ENCODE data around the gene TMEM156.

Gene TMEM156, protein sequence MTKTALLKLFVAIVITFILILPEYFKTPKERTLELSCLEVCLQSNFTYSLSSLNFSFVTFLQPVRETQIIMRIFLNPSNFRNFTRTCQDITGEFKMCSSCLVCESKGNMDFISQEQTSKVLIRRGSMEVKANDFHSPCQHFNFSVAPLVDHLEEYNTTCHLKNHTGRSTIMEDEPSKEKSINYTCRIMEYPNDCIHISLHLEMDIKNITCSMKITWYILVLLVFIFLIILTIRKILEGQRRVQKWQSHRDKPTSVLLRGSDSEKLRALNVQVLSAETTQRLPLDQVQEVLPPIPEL

GRCh38 chr4:39032218-39033085, at the start of gene TMEM156:
Gene TMEM156, minus strand, starts transcription at chr4:39032409. Its CDS starts 96 bp downstream, at chr4:39032313.
- peak in 1 of 2 donors; percentile 17 for DNase-seq (ENCODE audit: low read depth in 2 of 2)

DNA sequence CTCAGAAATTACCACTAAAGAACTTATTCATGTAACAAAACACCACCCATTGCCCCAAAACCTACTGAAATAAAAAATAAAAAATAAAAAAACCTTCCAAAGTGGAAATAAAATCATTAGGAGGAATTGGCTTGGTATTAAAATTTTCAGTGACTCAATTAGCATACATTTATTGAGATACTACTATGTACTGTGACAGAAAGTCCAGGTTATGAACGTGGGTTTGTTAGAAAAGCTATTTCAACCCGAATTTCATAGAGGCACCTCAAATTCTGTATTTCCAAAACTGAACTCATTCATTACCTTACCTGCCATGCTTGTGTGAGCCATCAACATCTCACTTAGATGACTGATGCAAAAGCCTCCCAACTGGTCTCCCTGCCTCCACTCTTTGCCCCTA, 46.6 kb upstream of the TMEM156 start:
- DNase-seq (ENCODE audit: low read depth in 2 of 2), result no peak

GRCh38 chr4:39068907-39069306, 36.7 kb upstream of the TMEM156 start:
- no peak for DNase-seq (ENCODE audit: low read depth in 2 of 2)

- DNase-seq (ENCODE audit: low read depth in 2 of 2), result no peak
Measured at GRCh38 chr4:39067451-39067850, 35.2 kb upstream of the TMEM156 start.

DNA sequence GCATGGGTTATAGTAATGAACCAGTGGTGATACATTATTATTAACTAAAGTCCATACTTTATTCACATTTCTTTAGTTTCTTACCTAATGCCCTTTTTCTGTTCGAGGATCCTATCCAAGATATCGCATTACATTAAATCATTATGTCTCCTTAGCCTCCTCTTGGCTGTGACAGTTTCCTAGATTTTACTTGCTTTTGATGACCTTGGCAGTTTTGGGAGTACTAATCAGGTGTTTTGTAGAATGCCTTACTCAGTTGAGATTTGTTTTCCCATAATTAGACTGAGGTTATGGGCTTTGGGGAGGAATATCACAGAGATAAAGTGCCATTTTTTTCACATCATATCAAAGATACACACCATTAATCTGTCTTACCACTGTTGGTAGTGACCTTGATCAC, 34.8 kb upstream of the TMEM156 start:
- no peak for DNase-seq (ENCODE audit: low read depth in 2 of 2)

DNA sequence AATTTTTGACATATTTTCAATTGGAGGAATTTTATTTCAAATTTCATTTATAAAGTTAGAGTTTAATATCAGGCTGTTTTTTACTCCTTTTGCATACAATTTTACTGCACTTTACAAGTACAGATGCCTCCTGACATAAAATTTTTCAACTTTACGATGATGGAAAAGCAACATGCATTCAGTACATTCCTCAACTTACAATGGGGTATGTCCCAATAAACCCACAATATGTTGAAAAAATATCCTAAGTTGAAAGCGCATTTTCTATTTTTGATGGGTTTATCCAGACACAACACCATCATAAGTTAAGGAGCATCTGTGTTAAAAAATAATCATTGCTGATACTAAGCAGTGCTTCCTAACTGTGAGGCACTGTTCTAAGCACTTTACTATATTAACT, 34.2 kb upstream of the TMEM156 start:
- no peak for DNase-seq (ENCODE audit: low read depth in 2 of 2)

DNA sequence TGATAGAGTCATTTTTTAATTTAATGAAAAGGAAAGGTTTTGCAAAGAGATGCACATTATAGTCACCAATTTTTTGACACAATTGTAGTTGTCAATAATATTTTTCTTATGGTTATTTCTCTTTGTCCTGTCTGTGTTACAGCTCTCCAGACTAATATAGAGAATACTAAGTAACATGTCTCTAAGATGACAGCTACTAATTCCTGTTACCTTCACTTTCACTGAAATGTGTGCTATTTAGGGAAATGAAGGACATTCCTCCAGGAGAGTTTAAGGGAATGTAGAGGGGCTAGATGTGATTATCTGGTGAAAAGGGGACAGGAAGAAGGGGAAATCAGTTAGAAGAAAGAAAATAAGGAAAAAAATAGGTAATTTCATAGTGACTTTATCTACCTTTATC, 31.2 kb upstream of the TMEM156 start:
- no peak for DNase-seq (ENCODE audit: low read depth in 2 of 2)

DNA sequence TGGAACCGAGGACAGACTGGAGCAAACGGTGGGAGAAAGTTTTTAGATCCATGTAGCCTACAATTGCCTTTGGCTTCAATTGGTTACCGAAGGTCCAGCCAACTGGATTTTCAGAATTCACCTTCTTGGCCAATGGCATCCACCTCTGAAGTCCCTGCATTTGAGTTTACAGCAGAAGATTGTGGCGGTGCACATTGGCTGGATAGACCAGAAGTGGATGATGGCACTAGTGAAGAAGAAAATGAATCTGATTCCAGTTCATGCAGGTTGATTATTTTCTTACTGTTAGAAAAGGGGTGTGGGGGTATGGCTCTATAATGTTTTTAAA, 30.5 kb upstream of the TMEM156 start:
- DNase-seq (ENCODE audit: low read depth in 2 of 2), result no peak

DNA sequence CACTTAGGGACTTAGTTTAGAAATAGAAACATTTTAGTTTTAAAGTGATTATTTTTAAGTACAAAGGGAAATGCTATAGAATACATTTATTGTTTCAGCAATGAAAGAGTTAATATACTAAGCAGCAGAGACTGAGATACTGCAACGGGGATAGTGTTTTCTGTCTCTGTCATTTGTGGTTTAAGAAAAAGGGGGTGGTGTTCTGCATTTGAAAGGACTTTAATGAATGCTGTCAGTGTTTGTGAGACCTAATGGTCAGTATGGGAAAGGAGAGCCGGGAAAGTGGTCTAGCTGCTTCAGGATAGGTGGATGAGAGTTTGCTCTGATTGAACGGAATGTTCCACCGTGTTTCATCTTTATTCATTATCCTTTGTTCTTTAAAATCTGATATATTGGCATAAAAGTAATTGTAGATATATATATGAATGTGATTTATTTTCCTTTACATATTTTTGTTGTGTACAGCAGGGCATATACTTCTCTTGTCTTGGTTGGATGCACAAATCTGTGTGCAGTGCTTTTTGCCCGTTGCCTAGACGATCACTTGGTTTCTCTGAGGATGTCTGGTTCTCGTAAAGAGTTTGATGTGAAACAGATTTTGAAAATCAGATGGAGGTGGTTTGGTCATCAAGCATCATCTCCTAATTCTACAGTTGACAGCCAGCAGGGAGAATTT, 30.0 kb upstream of the TMEM156 start, which contains the start of gene KLHL5:
Gene KLHL5 (plus strand): TSS at position 139 of the 676 bp plus-strand sequence. CDS start 421 bp downstream, at position 560.
- no peak for DNase-seq (ENCODE audit: low read depth in 2 of 2)

DNA sequence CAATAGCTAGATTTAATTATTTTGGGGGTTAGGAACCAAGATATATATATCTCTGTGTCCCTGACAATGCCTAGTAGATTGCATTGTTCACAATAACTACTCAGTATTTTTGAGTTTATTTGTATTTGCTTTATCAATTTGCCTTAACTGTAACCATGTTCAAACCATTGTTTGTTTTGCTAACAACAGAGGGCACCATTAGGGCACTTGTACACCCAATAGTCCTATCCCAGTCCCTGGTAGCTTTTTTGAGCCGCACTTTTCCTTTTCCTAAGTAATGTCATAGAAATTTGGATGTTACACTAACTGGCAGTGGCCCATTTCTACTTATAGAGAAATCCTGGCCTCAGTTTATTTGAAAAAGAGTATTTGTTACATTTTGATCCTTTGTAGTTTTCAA, 29.2 kb upstream of the TMEM156 start:
- DNase-seq (ENCODE audit: low read depth in 2 of 2), result no peak

DNA sequence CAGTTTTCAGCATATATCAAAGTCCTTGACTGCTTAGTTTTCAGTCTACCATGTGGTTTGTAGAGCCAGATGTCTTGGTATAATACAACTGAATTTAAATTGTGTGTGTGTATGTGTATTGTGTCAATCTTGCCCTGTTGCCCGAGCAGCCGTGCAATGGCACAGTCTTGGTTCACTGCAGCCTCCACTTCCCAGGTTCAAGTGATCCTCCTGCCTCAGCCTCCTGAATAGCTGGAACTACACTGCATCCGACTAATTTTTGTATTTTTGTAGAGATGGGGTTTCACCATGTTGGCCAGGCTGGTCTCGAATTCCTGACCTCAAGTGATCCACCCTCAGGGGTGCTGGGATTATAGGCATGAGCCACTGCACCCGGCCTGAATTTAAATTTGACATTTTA, 23.8 kb upstream of the TMEM156 start:
- DNase-seq (ENCODE audit: low read depth in 2 of 2), result no peak

- DNase-seq (ENCODE audit: low read depth in 2 of 2), result no peak
Measured at GRCh38 chr4:39054497-39054896, 22.3 kb upstream of the TMEM156 start.

DNA sequence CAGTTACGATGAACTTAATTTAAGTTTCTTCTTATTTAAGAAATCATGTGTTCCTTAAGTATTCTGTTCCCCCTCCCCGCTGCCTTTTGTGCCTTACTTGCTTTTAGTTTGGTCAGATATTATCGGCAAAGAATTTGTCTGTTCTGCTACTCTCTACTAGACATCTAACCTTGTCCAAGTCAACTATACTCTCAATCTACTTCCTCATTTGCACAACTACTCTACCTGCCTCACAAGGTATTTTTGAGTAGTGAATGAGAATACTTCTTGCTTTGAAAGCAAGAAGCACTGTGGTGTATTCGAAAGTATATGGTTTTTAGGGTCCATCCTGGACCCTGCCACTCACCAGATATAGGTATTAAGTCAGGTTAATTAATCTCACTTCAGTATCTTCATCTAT, 21.8 kb upstream of the TMEM156 start:
- DNase-seq (ENCODE audit: low read depth in 2 of 2), result no peak

DNA sequence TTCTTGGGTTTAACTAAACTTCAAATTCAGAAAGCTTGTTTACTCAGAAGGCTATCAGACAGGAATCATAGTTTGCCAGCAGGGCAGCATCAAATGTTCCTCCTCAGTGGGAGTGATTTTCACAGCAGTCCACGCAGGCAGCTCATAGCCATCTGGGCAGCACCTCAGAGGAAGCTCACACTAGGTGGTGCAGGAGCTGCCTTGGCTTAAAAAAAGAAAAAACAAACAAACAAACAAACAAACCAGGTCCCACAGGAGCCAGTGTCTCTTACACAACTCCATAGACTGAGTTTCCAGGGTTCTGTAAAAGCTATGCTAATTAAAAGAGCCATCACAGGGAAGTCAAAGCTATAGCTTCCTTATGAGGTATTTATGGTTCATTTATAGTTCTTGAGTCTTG, 19.3 kb upstream of the TMEM156 start:
- no peak for DNase-seq (ENCODE audit: low read depth in 2 of 2)

- no peak for DNase-seq (ENCODE audit: low read depth in 2 of 2)
Measured at GRCh38 chr4:39050590-39050989, 18.4 kb upstream of the TMEM156 start.

DNA sequence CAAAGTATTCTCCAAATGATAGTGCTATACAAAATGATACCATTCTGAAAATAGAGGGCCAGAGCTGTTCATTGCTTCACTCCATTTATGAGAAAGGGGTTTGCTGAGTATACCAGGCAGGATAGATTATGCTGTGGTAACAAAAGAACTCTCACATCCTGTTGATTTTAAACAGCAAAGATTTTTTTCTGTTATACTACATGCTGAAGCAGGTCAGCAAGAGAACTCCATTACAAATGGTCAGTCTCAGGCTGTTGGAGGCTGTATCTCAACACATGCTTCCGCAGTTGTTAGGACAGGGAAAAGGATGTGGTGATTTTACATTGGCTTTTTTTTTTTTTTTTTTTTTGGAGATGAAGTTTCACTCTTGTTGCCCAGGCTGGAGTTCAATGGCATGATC, 16.1 kb upstream of the TMEM156 start:
- no peak for DNase-seq (ENCODE audit: low read depth in 2 of 2)

GRCh38 chr4:39047681-39048080, 15.5 kb upstream of the TMEM156 start:
- DNase-seq (ENCODE audit: low read depth in 2 of 2), result no peak

- DNase-seq (ENCODE audit: low read depth in 2 of 2), result no peak
Measured at GRCh38 chr4:39046249-39046648, 14.0 kb upstream of the TMEM156 start.

DNA sequence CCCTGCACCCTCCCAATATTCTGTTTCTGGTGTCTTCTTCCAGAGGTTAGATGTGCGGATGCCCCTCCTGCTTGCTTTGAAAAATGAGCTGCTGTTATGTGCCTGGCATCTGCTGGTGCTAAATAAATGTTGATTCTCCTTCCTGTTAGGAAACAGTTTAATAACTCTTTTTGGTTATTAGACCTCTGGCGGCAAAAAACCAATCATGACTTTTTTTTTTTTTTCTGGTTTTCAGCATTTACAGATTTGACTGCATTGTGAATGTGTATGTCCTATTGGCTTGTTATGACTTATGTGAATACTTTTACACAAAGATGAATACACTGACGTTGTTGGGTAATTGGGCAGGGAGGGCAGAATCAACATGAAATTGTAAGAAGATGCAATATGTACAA, 13.6 kb upstream of the TMEM156 start:
- DNase-seq (ENCODE audit: low read depth in 2 of 2), result no peak

- DNase-seq (ENCODE audit: low read depth in 2 of 2), result no peak
Measured at GRCh38 chr4:39044956-39045826, 13.0 kb upstream of the TMEM156 start.

GRCh38 chr4:39044364-39044955, 12.3 kb upstream of the TMEM156 start:
- DNase-seq (ENCODE audit: low read depth in 2 of 2), result peak; percentile 90 to 92
